IMR-90 (cell line): ENCODE data around the gene CD28. TPM values are rescaled to one million over a fixed set of nuclear protein-coding genes. Genes with fewer than 3 reads are reported as not detected.

Source experiments
- ATAC-seq: fragments of 200-7000 bp; cut with Tn5 transposase; 2 replicates; pipeline ENCODE4 v1.9.1; 2020; ENCODE audit warnings: low read depth, mild to moderate bottlenecking, moderate library complexity
- BruUV-seq: library from RNA; stranded (reverse); fragments of 400-500 nt; replicated peaks from 2 replicates; lab custom pipeline; 2021; lab: Mats Ljungman, UMichigan
- CTCF ChIA-PET: fragments of 300-600 bp; formaldehyde crosslinking; extraction: SDS; loops from one replicate; lab custom pipeline; 2021; ENCODE audit warnings: antibody characterized with exemption; lab: Yijun Ruan, JAX
- POLR2A ChIA-PET: fragments of 300-600 bp; sonication (Branson Sonifier 250); formaldehyde crosslinking; loops from one replicate; lab custom pipeline; 2022; ENCODE audit warnings: antibody characterized with exemption; ENCODE audit not compliant: unreplicated experiment; lab: Charles Lee
- DNase-seq: peaks from one replicate; pipeline ENCODE4 v3.0.0; 2013
- H2AFZ ChIP-seq: replicated peaks from 2 replicates; pipeline ENCODE3; 2013; ENCODE audit warnings: low read length, mild to moderate bottlenecking; ENCODE audit not compliant: poor library complexity
- H2AK5ac ChIP-seq: 2 replicates; pipeline ENCODE4 v1.6.1; 2013; ENCODE audit warnings: low read depth, low read length, inconsistent platforms
- H2AK9ac ChIP-seq: replicated peaks from 2 replicates; pipeline ENCODE3; 2013; ENCODE audit warnings: mild to moderate bottlenecking, low read depth, low read length, moderate library complexity; ENCODE audit not compliant: poor library complexity
- H2BK120ac ChIP-seq: 2 replicates; pipeline ENCODE4 v1.6.1; 2013; ENCODE audit warnings: low read depth, low read length, inconsistent platforms
- H2BK15ac ChIP-seq: 3 replicates; pipeline ENCODE4 v1.6.1; 2013; ENCODE audit warnings: low read depth, low read length, inconsistent platforms
- H2BK20ac ChIP-seq: 2 replicates; pipeline ENCODE4 v1.6.1; 2013; ENCODE audit warnings: low read depth, mild to moderate bottlenecking, inconsistent platforms, low read length, moderate library complexity
- H2BK5ac ChIP-seq: 2 replicates; pipeline ENCODE4 v1.6.1; 2013; ENCODE audit warnings: mild to moderate bottlenecking, low read depth, low read length, inconsistent platforms; ENCODE audit not compliant: poor library complexity, severe bottlenecking
- H3K14ac ChIP-seq: replicated peaks from 2 replicates; pipeline ENCODE4 v1.6.1; 2013; ENCODE audit warnings: low read depth, low read length, inconsistent platforms
- H3K18ac ChIP-seq: 2 replicates; pipeline ENCODE4 v1.6.1; 2013; ENCODE audit warnings: low read depth, low read length, control low read depth
- H3K23ac ChIP-seq: 2 replicates; pipeline ENCODE4 v1.6.1; 2013; ENCODE audit warnings: low read depth, low read length, inconsistent platforms
- H3K27ac ChIP-seq: 2 replicates; pipeline ENCODE4 v1.5.1; 2013; ENCODE audit warnings: mild to moderate bottlenecking, control low read depth, low read length; ENCODE audit not compliant: insufficient read depth
- H3K27me3 ChIP-seq: 2 replicates; pipeline ENCODE4 v1.6.1; 2013; ENCODE audit warnings: low read length; ENCODE audit not compliant: control insufficient read depth, insufficient read depth
- H3K36me3 ChIP-seq: 2 replicates; pipeline ENCODE4 v1.6.1; 2013; ENCODE audit warnings: low read length, mixed read lengths; ENCODE audit not compliant: control insufficient read depth, insufficient read depth
- H3K4ac ChIP-seq: 2 replicates; pipeline ENCODE4 v1.6.1; 2013; ENCODE audit warnings: low read depth, low read length, inconsistent platforms
- H3K4me1 ChIP-seq: 2 replicates; pipeline ENCODE4 v1.6.1; 2013; ENCODE audit warnings: low read length, mixed read lengths; ENCODE audit not compliant: control insufficient read depth, insufficient read depth
- H3K4me2 ChIP-seq: 2 replicates; pipeline ENCODE4 v1.6.1; 2013; ENCODE audit warnings: low read depth, mild to moderate bottlenecking, control low read depth, low read length, moderate library complexity
- H3K4me3 ChIP-seq: 2 replicates; pipeline ENCODE4 v1.5.1; 2013; ENCODE audit warnings: low read depth, mild to moderate bottlenecking, control low read depth, low read length, moderate library complexity; ENCODE audit not compliant: insufficient read depth
- H3K56ac ChIP-seq: 2 replicates; pipeline ENCODE4 v1.6.1; 2013; ENCODE audit warnings: low read length, inconsistent platforms; ENCODE audit not compliant: insufficient read depth; ENCODE audit errors: extremely low read depth
- H3K79me1 ChIP-seq, 2 experiments: 2 replicates each; pipeline ENCODE4 v1.6.1; 2013; ENCODE audit warnings: low read length in 2 of 2, inconsistent platforms in 1 of 2, low read depth in 1 of 2
- H3K9ac ChIP-seq: 2 replicates; pipeline ENCODE4 v1.6.1; 2013; ENCODE audit warnings: low read depth, low read length, control low read depth
- H3K9me1 ChIP-seq: 2 replicates; pipeline ENCODE4 v1.6.1; 2013; ENCODE audit warnings: low read length, inconsistent platforms; ENCODE audit not compliant: insufficient read depth
- H3K9me3 ChIP-seq: 2 replicates; pipeline ENCODE4 v1.6.1; 2013; ENCODE audit warnings: low read length; ENCODE audit not compliant: control insufficient read depth, insufficient read depth
- H4K20me1 ChIP-seq: 2 replicates; pipeline ENCODE4 v1.6.1; 2013; ENCODE audit warnings: low read length, inconsistent platforms; ENCODE audit not compliant: insufficient read depth
- H4K5ac ChIP-seq: 2 replicates; pipeline ENCODE4 v1.6.1; 2013; ENCODE audit warnings: mild to moderate bottlenecking, low read depth, low read length, control low read depth
- H4K8ac ChIP-seq, 2 experiments: 2 replicates each; pipeline ENCODE4 v1.6.1; 2013; ENCODE audit warnings: low read depth in 2 of 2, low read length in 2 of 2, control low read depth in 1 of 2, inconsistent platforms in 1 of 2
- H4K91ac ChIP-seq: 2 replicates; pipeline ENCODE4 v1.6.1; 2013; ENCODE audit warnings: low read depth, low read length, inconsistent platforms; ENCODE audit not compliant: insufficient read depth
- BHLHE40 ChIP-seq: fragments of 150-350 bp; IDR thresholded peaks from 2 replicates; pipeline ENCODE4 v1.6.1; 2016; ENCODE audit warnings: mild to moderate bottlenecking, low read depth, low read length
- CEBPB ChIP-seq: IDR thresholded peaks from 2 replicates; pipeline ENCODE4 v1.6.1; 2012; ENCODE audit warnings: low read depth, low read length, improper control_type of control experiment
- CHD1 ChIP-seq: IDR thresholded peaks from 2 replicates; pipeline ENCODE4 v1.6.1; 2012; ENCODE audit warnings: low read depth, low read length, improper control_type of control experiment
- CTCF ChIP-seq: conservative IDR thresholded peaks from 2 replicates; pipeline ENCODE4 v1.5.1; 2012; ENCODE audit warnings: mild to moderate bottlenecking, low read depth, low read length, improper control_type of control experiment
- ELK1 ChIP-seq: fragments of 150-350 bp; IDR thresholded peaks from 2 replicates; pipeline ENCODE4 v1.6.1; 2016; ENCODE audit warnings: low read depth, mild to moderate bottlenecking, low read length, moderate library complexity, borderline replicate concordance
- FOS ChIP-seq: fragments of 150-350 bp; IDR thresholded peaks from 2 replicates; pipeline ENCODE4 v1.6.1; 2016; ENCODE audit warnings: low read depth, low read length
- MAFK ChIP-seq: IDR thresholded peaks from 2 replicates; pipeline ENCODE4 v1.6.1; 2012; ENCODE audit warnings: low read depth, low read length, improper control_type of control experiment
- MAZ ChIP-seq: IDR thresholded peaks from 2 replicates; pipeline ENCODE4 v1.6.1; 2012; ENCODE audit warnings: low read depth, mild to moderate bottlenecking, low read length, improper control_type of control experiment, moderate library complexity, borderline replicate concordance
- MXI1 ChIP-seq: IDR thresholded peaks from 2 replicates; pipeline ENCODE4 v1.6.1; 2012; ENCODE audit warnings: low read depth, mild to moderate bottlenecking, low read length, moderate library complexity, borderline replicate concordance
- NFE2L2 ChIP-seq: fragments of 150-350 bp; IDR thresholded peaks from 2 replicates; pipeline ENCODE4 v1.6.1; 2016; ENCODE audit warnings: low read depth, mild to moderate bottlenecking, low read length
- POLR2A ChIP-seq: IDR thresholded peaks from 2 replicates; pipeline ENCODE4 v1.6.1; 2012; ENCODE audit warnings: mild to moderate bottlenecking, low read depth, low read length
- RAD21 ChIP-seq: IDR thresholded peaks from 2 replicates; pipeline ENCODE4 v1.6.1; 2012; ENCODE audit warnings: low read length, improper control_type of control experiment
- RCOR1 ChIP-seq: IDR thresholded peaks from 2 replicates; pipeline ENCODE4 v1.6.1; 2012; ENCODE audit warnings: mild to moderate bottlenecking, low read length, improper control_type of control experiment; ENCODE audit not compliant: insufficient replicate concordance
- RFX5 ChIP-seq: IDR thresholded peaks from 2 replicates; pipeline ENCODE4 v1.8.0; 2012; ENCODE audit warnings: low read depth, mild to moderate bottlenecking, low read length, moderate library complexity
- SMC3 ChIP-seq: fragments of 150-350 bp; IDR thresholded peaks from 2 replicates; pipeline ENCODE4 v1.6.1; 2016; ENCODE audit warnings: low read depth, mild to moderate bottlenecking, antibody characterized with exemption, low read length, moderate library complexity
- USF2 ChIP-seq: fragments of 150-350 bp; IDR thresholded peaks from 2 replicates; pipeline ENCODE4 v1.6.1; 2017; ENCODE audit warnings: mild to moderate bottlenecking, antibody characterized with exemption, low read length, low read depth
- WGBS, 2 experiments: methylation state at CpG; one replicate each; pipeline versions ENCODE4 v1.1.5 to v1.1.7; 2013; ENCODE audit warnings: missing lambda C conversion rate in 2 of 2; ENCODE audit not compliant: insufficient read length in 1 of 2; ENCODE audit errors: extremely low coverage in 2 of 2; 5-methylcytosine and 5-hydroxymethylcytosine counted together
- dilution Hi-C: fragments of 300-500 bp; cut with HindIII; formaldehyde crosslinking; loops from one replicate; pipeline ENCODE4 v1.14.3; 2018; ENCODE audit warnings: low sequenced_read_pairs; ENCODE audit not compliant: unreplicated experiment
- in situ Hi-C: fragments of 300-500 bp; cut with MboI; formaldehyde crosslinking; loops from 3 replicates; pipeline ENCODE4 v1.14.3; 2019; ENCODE audit warnings: low sequenced_read_pairs, inconsistent platforms, mixed read lengths
- intact Hi-C: fragments of 100-400 bp; cut with micrococcal nuclease; formaldehyde crosslinking; loops from 2 replicates; pipeline ENCODE4 v1.10.0; 2022
- polyA plus RNA-seq, 3 experiments: library from polyadenylated mRNA; depleted of rRNA; stranded (reverse); fragments of >200 nt; gene quantifications; 2 replicates each; pipeline ENCODE4 v1.2.3, GENCODE V29; 2012; ENCODE audit warnings: low replicate concordance in 1 of 3
- total RNA-seq: library from RNA; depleted of rRNA; stranded (reverse); fragments of >200 nt; gene quantifications from 2 replicates; pipeline ENCODE4 v1.2.3, GENCODE V29; 2012

Gene CD28
- total and polyA plus RNA-seq, 2 of the 4 experiments (the other 2 are of a cell fraction), result not detected

GRCh38 chr2:203705178-203705577 lies 1.3 kb upstream of the CD28 start:
- CTCF ChIA-PET, result no interaction called here
- no peak for TF ChIP-seq NFE2L2
- TF ChIP-seq ELK1, result no peak
- no peak for TF ChIP-seq FOS
- TF ChIP-seq BHLHE40, result no peak
- no peak for TF ChIP-seq RFX5
- TF ChIP-seq MAZ, result no peak
- no peak for TF ChIP-seq CTCF
- no peak for TF ChIP-seq USF2
- no peak for TF ChIP-seq POLR2A
- TF ChIP-seq CEBPB, result no peak
- TF ChIP-seq RCOR1, result no peak
- TF ChIP-seq SMC3, result no peak
- no peak for TF ChIP-seq MAFK
- TF ChIP-seq CHD1, result no peak
- no peak for TF ChIP-seq MXI1
- no peak for TF ChIP-seq RAD21
- Histone ChIP-seq H3K4ac (no peak overlapping the region), H3K14ac (no peak overlapping the region), H3K36me3 (no peaks in the 10 kb centered on the region), H4K8ac (no peak overlapping the region), H3K23ac (no peak overlapping the region), H3K9me1 (no peaks in the 10 kb centered on the region), H2AK5ac (no peak overlapping the region), H3K4me3 (no peak overlapping the region), H2AK9ac (no peak overlapping the region), H3K9ac (no peak overlapping the region), H2BK15ac (no peak overlapping the region), H2AFZ (no peak overlapping the region), H3K27me3 (peaks cover 1% of the 10 kb centered on the region), H4K91ac (no peak overlapping the region), H3K56ac (no peak overlapping the region), H3K18ac (no peak overlapping the region), H4K5ac (no peak overlapping the region), H4K20me1 (no peaks in the 10 kb centered on the region), H3K79me1 (no peaks in the 10 kb centered on the region), H3K4me2 (no peak overlapping the region), H2BK5ac (no peak overlapping the region), H2BK20ac (no peak overlapping the region), H3K9me3 (no peaks in the 10 kb centered on the region), H3K27ac (no peak overlapping the region), H3K4me1 (no peaks in the 10 kb centered on the region), H2BK120ac (no peak overlapping the region)
- dilution Hi-C loops, result no loop called here
- intact Hi-C loops, result no loop called here
- WGBS, 2 experiments, result no CpG with 5 or more reads among the region's 6 CpGs
- in situ Hi-C loops, result no loop called here
- POLR2A ChIA-PET, result no interaction called here
- no TSS peak for BruUV-seq
- no peak for ATAC-seq
- no peak for DNase-seq
